ENCODE measurements around the gene NUP50. TPM values are rescaled to one million over a fixed set of nuclear protein-coding genes. Genes with fewer than 3 reads are reported as not detected.

Gene NUP50, protein sequence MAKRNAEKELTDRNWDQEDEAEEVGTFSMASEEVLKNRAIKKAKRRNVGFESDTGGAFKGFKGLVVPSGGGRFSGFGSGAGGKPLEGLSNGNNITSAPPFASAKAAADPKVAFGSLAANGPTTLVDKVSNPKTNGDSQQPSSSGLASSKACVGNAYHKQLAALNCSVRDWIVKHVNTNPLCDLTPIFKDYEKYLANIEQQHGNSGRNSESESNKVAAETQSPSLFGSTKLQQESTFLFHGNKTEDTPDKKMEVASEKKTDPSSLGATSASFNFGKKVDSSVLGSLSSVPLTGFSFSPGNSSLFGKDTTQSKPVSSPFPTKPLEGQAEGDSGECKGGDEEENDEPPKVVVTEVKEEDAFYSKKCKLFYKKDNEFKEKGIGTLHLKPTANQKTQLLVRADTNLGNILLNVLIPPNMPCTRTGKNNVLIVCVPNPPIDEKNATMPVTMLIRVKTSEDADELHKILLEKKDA
- total RNA-seq (29.2 and 32.6 TPM in 2 replicates), polyA plus RNA-seq (17.4 and 33.5 TPM in 2 replicates), polyA minus RNA-seq (ENCODE audit: low replicate concordance) (13.2 and 24.7 TPM in 2 replicates)
- polyA plus RNA-seq (2012): 19.4 and 30.3 TPM in 2 replicates

GRCh38 chr22:45163451-45164269 lies at the start of gene NUP50:
Gene NUP50, plus strand, starts transcription at chr22:45163925. Its CDS starts 4,253 bp downstream, at chr22:45168178.
- no peaks in the 10 kb centered on the region for H4K20me1 ChIP-seq (ENCODE audit: control insufficient read depth, extremely low read depth, insufficient read depth, low read length)
- peak within 1 kb of the TSS; percentile 97 for H3K27ac ChIP-seq (ENCODE audit: insufficient read depth, low read length)
- peaks cover 52% of the 10 kb centered on the region for H3K79me2 ChIP-seq (ENCODE audit: control insufficient read depth, insufficient read depth, low read length)
- H2AFZ ChIP-seq (ENCODE audit: low read length): peak within 1 kb of the TSS; percentile 50
- peak within 1 kb of the TSS; percentile 82 to 88 (median 86) for H3K4me3 ChIP-seq (replicated peaks in 1 of 4; ENCODE audit: control extremely low read depth in 1 of 4, insufficient read depth in 1 of 4, low read depth in 3 of 4, low read length in 4 of 4)
- H3K27me3 ChIP-seq (ENCODE audit: control insufficient read depth, insufficient read depth, low read length): no peaks in the 10 kb centered on the region
- peaks cover 4% of the 10 kb centered on the region for H3K36me3 ChIP-seq (ENCODE audit: control insufficient read depth, insufficient read depth, low read length)
- no peak for TF ChIP-seq EZH2 (IDR thresholded peaks at IDR 0.05; ENCODE audit: low read length, missing control alignments)
- TF ChIP-seq, protein P1, sequence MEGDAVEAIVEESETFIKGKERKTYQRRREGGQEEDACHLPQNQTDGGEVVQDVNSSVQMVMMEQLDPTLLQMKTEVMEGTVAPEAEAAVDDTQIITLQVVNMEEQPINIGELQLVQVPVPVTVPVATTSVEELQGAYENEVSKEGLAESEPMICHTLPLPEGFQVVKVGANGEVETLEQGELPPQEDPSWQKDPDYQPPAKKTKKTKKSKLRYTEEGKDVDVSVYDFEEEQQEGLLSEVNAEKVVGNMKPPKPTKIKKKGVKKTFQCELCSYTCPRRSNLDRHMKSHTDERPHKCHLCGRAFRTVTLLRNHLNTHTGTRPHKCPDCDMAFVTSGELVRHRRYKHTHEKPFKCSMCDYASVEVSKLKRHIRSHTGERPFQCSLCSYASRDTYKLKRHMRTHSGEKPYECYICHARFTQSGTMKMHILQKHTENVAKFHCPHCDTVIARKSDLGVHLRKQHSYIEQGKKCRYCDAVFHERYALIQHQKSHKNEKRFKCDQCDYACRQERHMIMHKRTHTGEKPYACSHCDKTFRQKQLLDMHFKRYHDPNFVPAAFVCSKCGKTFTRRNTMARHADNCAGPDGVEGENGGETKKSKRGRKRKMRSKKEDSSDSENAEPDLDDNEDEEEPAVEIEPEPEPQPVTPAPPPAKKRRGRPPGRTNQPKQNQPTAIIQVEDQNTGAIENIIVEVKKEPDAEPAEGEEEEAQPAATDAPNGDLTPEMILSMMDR (conservative IDR thresholded peaks at IDR 0.05 in 1 of 2, IDR thresholded peaks at IDR 0.05 in 1 of 2; ENCODE audit: low read depth in 1 of 2, low read length in 2 of 2): peak in 1 of 2 donors; percentile 5
- peak within 1 kb of the TSS; percentile 92 for H3K9ac ChIP-seq (ENCODE audit: insufficient read depth, low read length)
- DNase-seq (ENCODE audit: low read depth in 2 of 2): peak; percentile 93 to 97
- no peaks in the 10 kb centered on the region for H3K9me3 ChIP-seq (ENCODE audit: control insufficient read depth, insufficient read depth, low read depth, low read length)
- peak within 1 kb of the TSS; percentile 84 for H3K4me2 ChIP-seq (ENCODE audit: extremely low read depth, insufficient read depth, low read length)
- peaks cover 5% of the 10 kb centered on the region for H3K4me1 ChIP-seq (ENCODE audit: control insufficient read depth, extremely low read depth, insufficient read depth, low read length)

DNA sequence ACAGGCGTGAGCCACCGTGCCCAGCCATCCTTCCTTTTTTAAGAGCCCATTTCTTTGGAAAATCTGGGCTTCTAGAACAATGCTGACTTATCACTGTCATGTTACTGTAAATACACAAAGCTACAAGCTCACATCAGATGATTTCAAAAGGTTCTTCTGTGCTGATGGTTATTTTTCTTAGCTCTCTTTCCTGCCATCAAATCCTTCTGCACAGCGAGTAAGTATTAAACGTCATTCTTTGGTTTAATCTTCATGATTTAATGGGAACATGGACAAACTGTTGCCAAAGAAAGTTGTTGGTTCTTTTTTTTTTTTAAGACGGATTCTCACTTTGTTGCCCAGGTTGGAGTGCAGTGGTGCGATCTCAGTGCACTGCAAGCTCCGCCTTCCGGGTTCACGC lies 43.3 kb upstream of the NUP50 start:
- Histone ChIP-seq H3K4me1 (ENCODE audit: control insufficient read depth, extremely low read depth, insufficient read depth, low read length) (peaks cover 4% of the 10 kb centered on the region), H3K4me3 (replicated peaks in 1 of 4; ENCODE audit: control extremely low read depth in 1 of 4, insufficient read depth in 1 of 4, low read depth in 3 of 4, low read length in 4 of 4) (no peak overlapping the region), H2AFZ (ENCODE audit: low read length) (no peak overlapping the region), H3K9ac (ENCODE audit: insufficient read depth, low read length) (no peak overlapping the region), H3K36me3 (ENCODE audit: control insufficient read depth, insufficient read depth, low read length) (no peaks in the 10 kb centered on the region), H3K27me3 (ENCODE audit: control insufficient read depth, insufficient read depth, low read length) (no peaks in the 10 kb centered on the region), H3K4me2 (ENCODE audit: extremely low read depth, insufficient read depth, low read length) (no peak overlapping the region), H3K27ac (ENCODE audit: insufficient read depth, low read length) (no peak overlapping the region), H3K79me2 (ENCODE audit: control insufficient read depth, insufficient read depth, low read length) (no peaks in the 10 kb centered on the region), H3K9me3 (ENCODE audit: control insufficient read depth, insufficient read depth, low read depth, low read length) (no peaks in the 10 kb centered on the region), H4K20me1 (ENCODE audit: control insufficient read depth, extremely low read depth, insufficient read depth, low read length) (no peaks in the 10 kb centered on the region)
- TF ChIP-seq, protein P1 (conservative IDR thresholded peaks at IDR 0.05 in 1 of 2, IDR thresholded peaks at IDR 0.05 in 1 of 2; ENCODE audit: low read depth in 1 of 2, low read length in 2 of 2): no peak
- TF ChIP-seq EZH2 (IDR thresholded peaks at IDR 0.05; ENCODE audit: low read length, missing control alignments): no peak
- DNase-seq (ENCODE audit: low read depth in 2 of 2): no peak

DNA sequence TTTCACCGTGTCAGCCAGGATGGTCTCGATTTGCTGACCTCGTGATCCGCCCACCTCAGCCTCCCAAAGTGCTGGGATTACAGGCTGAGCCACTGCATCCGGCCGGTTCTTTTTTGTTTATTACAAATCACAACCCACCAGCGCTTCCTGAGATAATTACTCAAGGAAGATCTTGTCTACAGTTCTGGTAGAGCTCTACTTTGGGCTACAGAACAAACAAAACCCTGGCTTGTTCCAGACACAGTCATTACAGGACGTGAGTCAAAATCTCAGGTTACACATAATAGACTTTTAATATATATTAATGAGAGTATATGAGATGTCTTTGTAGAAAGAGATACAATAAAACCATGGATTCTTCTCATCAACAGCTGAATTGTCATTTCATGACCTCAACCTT lies 42.8 kb upstream of the NUP50 start:
- Histone ChIP-seq H3K4me2 (ENCODE audit: extremely low read depth, insufficient read depth, low read length) (no peak overlapping the region), H3K79me2 (ENCODE audit: control insufficient read depth, insufficient read depth, low read length) (no peaks in the 10 kb centered on the region)

More for the DNA sequence above, 42.8 kb upstream of the NUP50 start:
- Histone ChIP-seq H2AFZ (ENCODE audit: low read length) (no peak overlapping the region), H3K27me3 (ENCODE audit: control insufficient read depth, insufficient read depth, low read length) (no peaks in the 10 kb centered on the region), H4K20me1 (ENCODE audit: control insufficient read depth, extremely low read depth, insufficient read depth, low read length) (no peaks in the 10 kb centered on the region), H3K9me3 (ENCODE audit: control insufficient read depth, insufficient read depth, low read depth, low read length) (no peaks in the 10 kb centered on the region), H3K9ac (ENCODE audit: insufficient read depth, low read length) (no peak overlapping the region), H3K27ac (ENCODE audit: insufficient read depth, low read length) (no peak overlapping the region), H3K4me1 (ENCODE audit: control insufficient read depth, extremely low read depth, insufficient read depth, low read length) (peaks cover 4% of the 10 kb centered on the region), H3K4me3 (replicated peaks in 1 of 4; ENCODE audit: control extremely low read depth in 1 of 4, insufficient read depth in 1 of 4, low read depth in 3 of 4, low read length in 4 of 4) (no peak overlapping the region), H3K36me3 (ENCODE audit: control insufficient read depth, insufficient read depth, low read length) (no peaks in the 10 kb centered on the region)
- no peak for DNase-seq (ENCODE audit: low read depth in 2 of 2)
- TF ChIP-seq EZH2 (IDR thresholded peaks at IDR 0.05; ENCODE audit: low read length, missing control alignments): no peak
- TF ChIP-seq, protein P1 (conservative IDR thresholded peaks at IDR 0.05 in 1 of 2, IDR thresholded peaks at IDR 0.05 in 1 of 2; ENCODE audit: low read depth in 1 of 2, low read length in 2 of 2): no peak

Data from fibroblast of lung (primary cell).